ENCODE results near the gene TSEN15. TPM values are rescaled to one million over a fixed set of nuclear protein-coding genes. Genes with fewer than 3 reads are reported as not detected.
A peak's percentile ranks its signal among the peaks of the same experiment; 100 is the strongest.

The TSEN15 gene
- polyA plus RNA-seq, 10 donors = 35.1 to 47.4 (median 38.6) TPM

DNA sequence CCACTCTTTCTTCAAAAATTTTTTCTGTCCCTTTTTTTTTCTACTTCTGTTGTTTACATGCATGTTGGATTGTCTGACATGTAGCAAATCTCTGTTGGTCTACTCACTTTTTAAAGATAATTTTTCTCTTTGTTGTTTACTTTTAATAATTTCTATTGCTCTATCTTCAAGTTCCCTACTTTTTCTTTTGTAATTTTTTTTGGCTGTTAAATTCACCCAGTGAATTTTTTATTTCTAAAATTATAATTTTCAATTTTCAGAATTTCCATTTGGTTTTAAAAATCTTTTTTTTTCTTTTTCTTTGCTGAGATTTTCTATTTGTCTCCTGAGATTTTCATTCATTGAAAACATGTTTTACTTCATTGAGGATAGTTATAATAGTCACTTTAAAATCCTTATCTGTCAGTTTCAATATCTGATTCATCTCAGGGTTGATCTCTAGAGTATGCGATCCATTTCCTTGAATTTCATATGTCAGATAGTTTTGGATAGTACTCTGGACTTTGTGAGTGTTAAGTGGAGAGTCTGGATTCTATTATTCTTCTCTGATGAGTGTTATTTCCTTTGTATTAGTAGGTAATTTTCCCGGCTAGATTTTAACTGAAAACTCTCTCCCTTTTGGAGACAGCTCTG lies 1.6 kb upstream of the TSEN15 start:
- DNase-seq = no peak

GRCh38 chr1:184050636-184051035 lies 894 bp upstream of the TSEN15 start:
- no peak for DNase-seq

DNA sequence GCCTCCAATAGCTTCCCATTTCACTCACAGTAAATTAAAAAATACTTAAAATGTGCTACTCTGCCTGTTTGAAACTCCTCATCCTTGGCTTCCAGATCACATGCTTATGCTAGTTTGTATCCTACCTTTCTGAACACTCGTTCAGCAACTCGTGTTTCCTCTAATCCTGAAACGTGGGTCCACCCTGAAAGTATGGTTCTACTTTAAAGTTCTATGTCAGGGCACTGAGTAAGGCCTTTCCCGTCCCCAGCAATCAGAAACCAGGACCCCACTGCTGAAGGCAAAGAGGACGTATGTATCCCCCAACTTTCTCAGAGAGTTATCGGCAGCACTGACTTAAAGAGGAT lies 419 bp upstream of the TSEN15 start:
- DNase-seq = no peak

DNA sequence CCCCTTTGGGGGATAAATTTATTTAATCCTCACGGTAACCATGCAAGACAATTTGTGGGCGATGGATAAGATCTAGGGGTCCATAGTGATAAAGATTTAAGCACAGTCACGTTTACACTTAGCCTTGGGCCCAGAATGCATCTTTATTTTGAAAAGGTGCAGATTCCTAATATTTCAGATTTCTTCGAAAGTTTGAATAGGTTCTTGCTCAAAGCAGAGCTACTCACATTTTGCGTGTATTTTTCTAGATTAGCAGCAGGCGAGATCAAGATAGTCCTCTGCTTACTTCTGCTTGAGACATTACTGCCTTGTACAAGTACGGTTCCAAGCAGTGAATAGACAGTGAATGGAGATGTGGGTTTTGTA lies 647 bp downstream of the TSEN15 start:
- peak in 1 of 3 donors; percentile 18 for DNase-seq

- no peak for DNase-seq
Measured at GRCh38 chr1:184052750-184053149, 1.2 kb downstream of the TSEN15 start.

DNA sequence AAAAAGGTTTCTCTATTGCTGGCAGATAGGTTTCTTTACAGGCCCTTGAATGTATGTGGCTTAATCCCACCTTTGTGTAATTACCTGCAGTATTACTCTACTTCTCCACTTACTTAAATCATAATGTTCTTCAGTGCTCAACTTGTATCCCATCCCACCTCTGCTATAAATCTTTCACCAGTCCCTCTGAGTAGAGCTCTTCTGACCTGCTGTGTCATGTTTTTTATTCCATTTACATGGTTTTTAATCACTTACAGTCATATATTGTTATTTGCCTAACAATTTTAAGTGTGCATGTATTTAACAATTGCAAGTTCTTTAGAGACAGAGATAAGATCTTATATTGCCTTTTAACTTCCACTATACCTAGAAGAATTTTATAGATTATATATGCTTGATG lies 2.4 kb downstream of the TSEN15 start:
- no peak for DNase-seq

GRCh38 chr1:184056921-184057555 lies 5.5 kb downstream of the TSEN15 start:
- peak in 1 of 3 donors; percentile 91 for DNase-seq

GRCh38 chr1:184059887-184060286 lies 8.4 kb downstream of the TSEN15 start:
- DNase-seq = no peak

DNA sequence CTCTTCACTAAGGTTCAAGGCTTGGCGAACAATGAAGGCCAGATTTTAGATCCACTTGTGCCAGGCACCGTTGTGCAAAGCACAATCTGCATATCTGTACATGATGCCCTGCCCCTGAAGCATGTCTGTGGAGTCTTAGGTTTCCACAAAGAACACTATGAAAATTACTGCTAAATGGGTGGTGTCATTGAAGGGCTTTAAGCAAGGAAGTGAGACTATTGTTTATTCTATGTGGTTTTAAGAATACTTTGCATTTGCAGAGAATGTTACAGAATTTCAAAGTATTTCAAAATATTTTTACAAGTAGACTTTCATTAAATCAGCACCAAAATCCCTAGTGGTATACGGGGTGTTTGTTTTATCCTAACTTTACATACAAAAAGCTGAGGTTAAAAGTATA lies 8.8 kb downstream of the TSEN15 start:
- peak in 1 of 3 donors; percentile 19 for DNase-seq

- peak in 1 of 3 donors; percentile 58 for DNase-seq
Measured at GRCh38 chr1:184061396-184062003, 10.0 kb downstream of the TSEN15 start.

- DNase-seq = no peak
Measured at GRCh38 chr1:184062640-184063286, 11.2 kb downstream of the TSEN15 start.

GRCh38 chr1:184065559-184065958 lies 14.0 kb downstream of the TSEN15 start:
- no peak for DNase-seq

GRCh38 chr1:184068354-184068753 lies 16.8 kb downstream of the TSEN15 start:
- DNase-seq = no peak

GRCh38 chr1:184069675-184070074 lies 18.1 kb downstream of the TSEN15 start:
- DNase-seq = no peak

DNA sequence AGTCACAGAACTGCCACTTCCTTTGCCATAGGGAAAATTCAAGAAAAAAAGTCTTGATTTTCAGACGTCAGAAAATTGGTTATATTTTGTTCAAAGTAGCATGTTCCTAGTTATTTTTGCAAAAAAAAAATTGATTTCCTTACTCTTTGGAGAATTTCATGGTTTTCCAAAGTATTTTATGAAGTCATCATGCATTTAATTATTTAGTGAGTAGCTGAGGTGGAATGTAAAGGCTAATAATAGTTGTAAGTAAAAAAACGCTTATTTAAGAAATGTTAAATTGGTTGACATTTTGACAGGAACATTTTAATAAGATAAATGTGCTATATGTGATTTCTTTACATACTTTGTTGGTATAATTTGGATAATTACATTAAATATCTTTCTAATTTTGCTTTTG lies 20.8 kb downstream of the TSEN15 start:
- no peak for DNase-seq

DNA sequence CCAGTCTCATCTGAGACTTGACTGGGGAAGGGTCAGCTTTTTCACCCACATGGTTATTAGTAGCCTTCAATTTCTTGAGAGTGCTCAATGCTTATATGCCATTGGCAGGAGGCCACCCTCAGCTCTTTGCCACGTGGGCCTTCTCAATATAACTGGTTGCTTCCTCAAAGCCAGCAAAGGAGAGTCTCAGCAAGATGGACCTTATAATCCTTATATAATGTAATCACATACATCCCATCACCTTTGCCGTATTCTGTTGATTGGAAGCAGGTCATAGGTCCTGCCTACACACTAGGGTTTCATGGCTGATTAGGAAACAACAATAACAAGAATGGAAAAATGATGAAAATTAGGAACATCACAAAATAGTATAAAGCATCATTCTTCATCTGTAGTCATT lies 22.9 kb downstream of the TSEN15 start:
- no peak for DNase-seq

- DNase-seq = peak; percentile 77 to 90 (median 79)
Measured at GRCh38 chr1:184075055-184076029, 23.8 kb downstream of the TSEN15 start.

GRCh38 chr1:184078564-184079249 lies 27.2 kb downstream of the TSEN15 start:
- DNase-seq = peak; percentile 77 to 93 (median 84)

- peak in 2 of 3 donors; percentile 33 to 61 for DNase-seq
Measured at GRCh38 chr1:184080309-184080708, 28.8 kb downstream of the TSEN15 start.

DNA sequence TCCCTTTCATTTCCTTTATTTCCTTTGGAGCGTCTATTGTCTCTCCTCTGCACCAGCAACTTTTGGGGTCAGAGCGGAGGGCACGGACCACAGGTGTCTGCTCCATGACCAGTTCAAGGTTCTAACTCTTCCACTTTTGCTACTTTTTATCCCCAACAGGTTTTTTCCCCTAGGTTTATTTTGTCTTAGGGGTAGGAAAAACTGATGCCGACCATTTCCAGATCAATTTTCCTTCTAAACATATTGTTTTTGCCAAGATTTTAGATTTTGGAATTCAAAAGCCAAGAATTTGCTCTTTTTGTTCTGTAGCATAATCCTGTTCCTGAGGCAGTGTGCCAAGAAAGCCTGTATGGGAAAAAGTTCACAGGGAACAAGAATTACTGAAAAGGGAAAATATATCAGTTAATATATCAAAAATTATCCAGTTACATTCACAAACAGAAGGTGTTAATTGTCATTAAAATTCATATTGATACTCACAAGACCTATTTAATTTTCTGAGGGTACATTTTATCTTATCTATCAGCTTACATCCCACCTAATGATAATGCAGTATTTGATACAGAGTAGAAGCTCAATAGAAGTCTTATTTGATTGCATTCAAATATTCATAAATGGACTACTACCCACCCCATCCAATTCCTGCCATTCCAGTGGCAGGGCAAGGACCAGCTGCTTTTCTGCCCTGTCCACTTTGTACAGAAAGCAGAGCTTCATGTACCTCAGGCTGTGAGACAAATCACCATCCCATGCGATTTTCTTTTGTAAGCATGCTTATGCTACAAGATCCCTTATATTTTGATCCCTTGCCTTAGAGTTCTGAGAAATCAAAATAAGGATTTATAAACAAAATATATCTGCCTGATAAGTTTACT lies 31.2 kb downstream of the TSEN15 start:
- DNase-seq = peak in 2 of 3 donors; percentile 66 to 81

Data from muscle of back (tissue), 11 donors.